Caco-2 (cell line): ENCODE results near the gene NAA15. TPM values are rescaled to one million over a fixed set of nuclear protein-coding genes. Genes with fewer than 3 reads are reported as not detected.
"Not testable (repeated sequence)": the region's sequence is repeated elsewhere in the genome, so short reads cannot be mapped to it uniquely, and the experiment has no call there.

ENCODE experiments used
- BruUV-seq: library from RNA; stranded (reverse); fragments of 400-500 nt; replicated peaks from 2 replicates; lab custom pipeline; 2021; lab: Mats Ljungman, UMichigan
- CTCF ChIA-PET: fragments of 300-600 bp; sonication (Branson Sonifier 250); formaldehyde crosslinking; loops from one replicate; lab custom pipeline; 2022; ENCODE audit warnings: antibody characterized with exemption; lab: Charles Lee
- POLR2A ChIA-PET: fragments of 300-600 bp; sonication (Branson Sonifier 250); formaldehyde crosslinking; loops from one replicate; lab custom pipeline; 2022; ENCODE audit warnings: antibody characterized with exemption; lab: Charles Lee
- DNase-seq, 2 experiments: peaks; one replicate each; pipeline versions ENCODE4 v3.0.0 to v3.0.0-alpha.2; 2020 to 2022
- H3K27me3 ChIP-seq: replicated peaks from 2 replicates; pipeline ENCODE4 v1.6.0; 2011; ENCODE audit warnings: low read length; ENCODE audit not compliant: control insufficient read depth, insufficient read depth
- H3K36me3 ChIP-seq: 2 replicates; pipeline ENCODE4 v1.5.1; 2011; ENCODE audit warnings: low read length; ENCODE audit not compliant: control insufficient read depth, insufficient read depth
- H3K4me1 ChIP-seq: fragments of 250-450 bp; sonication (Bioruptor Pico); 2 replicates; pipeline ENCODE4 v1.5.1; 2020; ENCODE audit warnings: mild to moderate bottlenecking
- H3K4me3 ChIP-seq: 2 replicates; pipeline ENCODE4 v1.5.1; 2011; ENCODE audit warnings: low read depth, mild to moderate bottlenecking, control low read depth, low read length
- H3K9me3 ChIP-seq: fragments of 250-450 bp; sonication (Bioruptor Pico); 2 replicates; pipeline ENCODE4 v1.5.1; 2020; ENCODE audit warnings: mild to moderate bottlenecking, moderate library complexity
- H3K27ac Mint-ChIP-seq: one replicate; pipeline ENCODE4 v1.8.0; 2022; ENCODE audit warnings: mixed read lengths; ENCODE audit not compliant: unreplicated experiment
- H3K27me3 Mint-ChIP-seq: one replicate; pipeline ENCODE4 v1.8.0; 2022; ENCODE audit warnings: mixed read lengths; ENCODE audit not compliant: insufficient read depth, unreplicated experiment
- H3K36me3 Mint-ChIP-seq: one replicate; pipeline ENCODE4 v1.8.0; 2022; ENCODE audit warnings: mild to moderate bottlenecking, mixed read lengths; ENCODE audit not compliant: insufficient read depth, unreplicated experiment
- H3K4me1 Mint-ChIP-seq: one replicate; pipeline ENCODE4 v1.8.0; 2022; ENCODE audit warnings: low read depth, mixed read lengths; ENCODE audit not compliant: unreplicated experiment
- H3K4me3 Mint-ChIP-seq: one replicate; pipeline ENCODE4 v1.8.0; 2022; ENCODE audit warnings: mild to moderate bottlenecking, moderate library complexity, mixed read lengths; ENCODE audit not compliant: unreplicated experiment
- H3K9me3 Mint-ChIP-seq: one replicate; pipeline ENCODE4 v1.8.0; 2022; ENCODE audit warnings: mixed read lengths; ENCODE audit not compliant: unreplicated experiment
- intact Hi-C: fragments of 100-400 bp; cut with micrococcal nuclease; formaldehyde crosslinking; loops from one replicate; pipeline ENCODE4 v1.10.0; 2022; ENCODE audit not compliant: unreplicated experiment
- total RNA-seq: library from RNA; stranded (reverse); gene quantifications from 2 replicates; pipeline ENCODE4 v1.2.3, GENCODE V29; 2022
- TF ChIP-seq, protein P1 (sequence below), 2 experiments: fragments of 200-600 bp in 1 of 2; IDR thresholded peaks; 1 replicate in 1 of 2; 2 replicates in 1 of 2; pipeline versions ENCODE4 v1.5.1 to v1.8.0; 2011 to 2022; ENCODE audit warnings: antibody characterized with exemption in 1 of 2, control low read depth in 1 of 2, inconsistent platforms in 1 of 2, low read depth in 1 of 2, low read length in 1 of 2, mild to moderate bottlenecking in 1 of 2, moderate library complexity in 1 of 2; ENCODE audit not compliant: insufficient read depth in 1 of 2, severe bottlenecking in 1 of 2, unreplicated experiment in 1 of 2

The NAA15 gene
- total RNA-seq, 1 experiment from 2014 or later: 63.1 TPM

DNA sequence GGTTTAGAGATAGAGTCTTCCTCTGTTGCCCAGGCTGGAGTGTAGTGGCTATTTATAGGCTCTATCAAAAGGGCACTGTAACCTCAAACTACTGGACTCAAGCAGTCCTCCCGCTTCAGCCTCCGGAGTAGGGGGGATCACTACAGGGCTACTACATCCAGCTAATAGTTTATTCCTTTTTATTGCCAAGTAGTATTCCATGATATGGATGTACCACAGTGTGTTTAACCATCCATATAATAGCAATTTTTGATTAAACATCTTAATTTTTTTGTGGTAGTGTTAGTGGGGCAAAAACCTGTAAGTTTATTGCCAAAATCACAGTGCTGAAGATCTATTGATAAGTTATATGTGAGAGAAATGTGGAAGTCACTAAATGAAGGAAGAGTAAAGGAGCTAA lies 3.6 kb downstream of the NAA15 start:
- POLR2A ChIA-PET: no interaction called here
- H3K36me3 Mint-ChIP-seq: peaks cover 41% of the 10 kb centered on the region
- no TSS peak for BruUV-seq

DNA sequence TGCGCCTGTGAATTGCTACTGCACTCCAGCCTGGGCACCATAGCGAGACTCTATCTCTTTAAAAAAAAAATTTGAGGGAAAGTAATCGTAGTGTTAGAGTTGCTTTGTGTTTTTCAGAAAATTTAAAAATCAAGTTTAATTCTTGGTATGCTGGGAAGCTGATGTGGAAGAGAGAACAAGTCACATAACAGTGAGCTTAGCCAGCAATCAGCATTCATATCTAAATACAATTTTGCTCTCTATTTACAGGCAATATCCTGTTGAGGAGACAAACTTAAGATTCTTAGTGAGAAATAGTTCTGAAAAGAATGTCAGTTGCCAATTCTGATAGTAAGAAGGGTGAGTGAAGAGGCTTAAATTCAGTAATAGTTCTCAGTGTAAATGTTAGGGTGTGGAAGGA lies 10.6 kb downstream of the NAA15 start:
- no peaks in the 10 kb centered on the region for H3K36me3 ChIP-seq
- peaks cover 7% of the 10 kb centered on the region for H3K9me3 Mint-ChIP-seq
- H3K27ac Mint-ChIP-seq: no peak overlapping the region
- peaks cover 11% of the 10 kb centered on the region for H3K4me1 Mint-ChIP-seq
- CTCF ChIA-PET: no interaction called here
- POLR2A ChIA-PET: no interaction called here
- no peaks in the 10 kb centered on the region for H3K27me3 Mint-ChIP-seq
- H3K9me3 ChIP-seq: no peaks in the 10 kb centered on the region
- intact Hi-C loops: no loop called here
- peaks cover 5% of the 10 kb centered on the region; the same call in 1 of the 2 replicates for H3K4me1 ChIP-seq
- TF ChIP-seq, protein P1, sequence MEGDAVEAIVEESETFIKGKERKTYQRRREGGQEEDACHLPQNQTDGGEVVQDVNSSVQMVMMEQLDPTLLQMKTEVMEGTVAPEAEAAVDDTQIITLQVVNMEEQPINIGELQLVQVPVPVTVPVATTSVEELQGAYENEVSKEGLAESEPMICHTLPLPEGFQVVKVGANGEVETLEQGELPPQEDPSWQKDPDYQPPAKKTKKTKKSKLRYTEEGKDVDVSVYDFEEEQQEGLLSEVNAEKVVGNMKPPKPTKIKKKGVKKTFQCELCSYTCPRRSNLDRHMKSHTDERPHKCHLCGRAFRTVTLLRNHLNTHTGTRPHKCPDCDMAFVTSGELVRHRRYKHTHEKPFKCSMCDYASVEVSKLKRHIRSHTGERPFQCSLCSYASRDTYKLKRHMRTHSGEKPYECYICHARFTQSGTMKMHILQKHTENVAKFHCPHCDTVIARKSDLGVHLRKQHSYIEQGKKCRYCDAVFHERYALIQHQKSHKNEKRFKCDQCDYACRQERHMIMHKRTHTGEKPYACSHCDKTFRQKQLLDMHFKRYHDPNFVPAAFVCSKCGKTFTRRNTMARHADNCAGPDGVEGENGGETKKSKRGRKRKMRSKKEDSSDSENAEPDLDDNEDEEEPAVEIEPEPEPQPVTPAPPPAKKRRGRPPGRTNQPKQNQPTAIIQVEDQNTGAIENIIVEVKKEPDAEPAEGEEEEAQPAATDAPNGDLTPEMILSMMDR (IDR thresholded peaks at IDR 0.05; ENCODE audit: insufficient read depth in 1 of 2, low read depth in 1 of 2, low read length in 1 of 2, severe bottlenecking in 1 of 2, unreplicated experiment in 1 of 2): no peak
- H3K4me3 ChIP-seq: no peak overlapping the region
- no TSS peak for BruUV-seq
- no peak overlapping the region for H3K4me3 Mint-ChIP-seq
- DNase-seq: no peak
- H3K27me3 ChIP-seq: no peaks in the 10 kb centered on the region
- H3K36me3 Mint-ChIP-seq: peaks cover 18% of the 10 kb centered on the region

More for the DNA sequence above, 3.6 kb downstream of the NAA15 start:
- H3K4me1 Mint-ChIP-seq: no peaks in the 10 kb centered on the region
- CTCF ChIA-PET: no interaction called here
- no peaks in the 10 kb centered on the region for H3K27me3 Mint-ChIP-seq
- H3K9me3 ChIP-seq: no peaks in the 10 kb centered on the region
- peaks cover 7% of the 10 kb centered on the region for H3K4me1 ChIP-seq
- no peak for DNase-seq
- no peak overlapping the region for H3K4me3 ChIP-seq
- H3K36me3 ChIP-seq: no peaks in the 10 kb centered on the region
- intact Hi-C loops: loop anchor here (5.0 kb wide), 1 partner anchor 147 kb away; the partner anchor contains the start of gene RAB33B
- TF ChIP-seq, protein P1 (IDR thresholded peaks at IDR 0.05; ENCODE audit: insufficient read depth in 1 of 2, low read depth in 1 of 2, low read length in 1 of 2, severe bottlenecking in 1 of 2, unreplicated experiment in 1 of 2): no peak
- H3K4me3 Mint-ChIP-seq: no peak overlapping the region
- peak overlapping the region; percentile 54 for H3K27ac Mint-ChIP-seq
- H3K9me3 Mint-ChIP-seq: no peaks in the 10 kb centered on the region
- no peaks in the 10 kb centered on the region for H3K27me3 ChIP-seq

DNA sequence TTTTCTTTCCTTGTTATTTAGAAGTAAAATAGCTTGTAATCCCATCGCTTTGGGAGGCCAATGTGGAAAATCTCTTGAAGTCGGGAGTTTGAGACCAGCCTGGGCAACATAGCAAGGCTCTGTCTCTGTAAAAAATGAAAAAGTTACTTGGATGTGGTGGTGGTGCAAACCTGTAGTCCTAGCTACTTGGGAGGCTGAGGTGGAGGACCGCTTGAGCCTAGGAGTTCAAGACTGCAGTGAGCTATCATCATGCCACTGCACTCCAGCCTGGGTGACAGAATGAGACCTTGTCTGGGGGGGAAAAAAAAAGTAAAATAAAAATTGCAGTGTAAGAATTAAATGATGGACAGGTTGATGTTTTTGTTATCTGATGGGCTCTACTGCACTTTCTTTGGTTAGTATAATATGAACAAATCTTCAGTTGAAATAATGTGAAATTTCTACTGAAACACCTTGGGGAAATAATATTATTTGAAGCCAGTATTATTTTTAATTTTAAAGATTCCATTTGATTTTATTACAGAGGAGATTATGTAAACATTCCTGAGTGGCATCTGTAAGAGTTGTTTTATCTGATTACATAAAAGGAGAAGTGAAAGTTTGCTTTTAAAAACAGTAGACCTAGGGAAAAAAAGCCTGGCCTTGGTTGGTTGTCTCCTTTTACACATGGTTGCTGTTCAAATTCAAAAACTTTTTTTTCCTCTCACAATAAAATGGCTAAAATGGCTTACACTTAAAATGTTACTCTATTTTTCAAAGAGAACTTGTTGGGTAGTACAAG lies 11.4 kb downstream of the NAA15 start:
- Mint-ChIP-seq H3K4me3 (no peak overlapping the region), H3K27ac (no peak overlapping the region), H3K27me3 (no peaks in the 10 kb centered on the region), H3K9me3 (peaks cover 11% of the 10 kb centered on the region), H3K36me3 (peaks cover 10% of the 10 kb centered on the region), H3K4me1 (peaks cover 14% of the 10 kb centered on the region)
- intact Hi-C loops: no loop called here
- peaks cover 5% of the 10 kb centered on the region; the same call in 1 of the 2 replicates for H3K4me1 ChIP-seq
- no peaks in the 10 kb centered on the region for H3K9me3 ChIP-seq
- no peak overlapping the region for H3K4me3 ChIP-seq
- CTCF ChIA-PET: no interaction called here
- no TSS peak for BruUV-seq
- POLR2A ChIA-PET: no interaction called here
- TF ChIP-seq, protein P1 (IDR thresholded peaks at IDR 0.05; ENCODE audit: insufficient read depth in 1 of 2, low read depth in 1 of 2, low read length in 1 of 2, severe bottlenecking in 1 of 2, unreplicated experiment in 1 of 2): no peak
- H3K36me3 ChIP-seq: no peaks in the 10 kb centered on the region
- no peak for DNase-seq
- no peaks in the 10 kb centered on the region for H3K27me3 ChIP-seq

DNA sequence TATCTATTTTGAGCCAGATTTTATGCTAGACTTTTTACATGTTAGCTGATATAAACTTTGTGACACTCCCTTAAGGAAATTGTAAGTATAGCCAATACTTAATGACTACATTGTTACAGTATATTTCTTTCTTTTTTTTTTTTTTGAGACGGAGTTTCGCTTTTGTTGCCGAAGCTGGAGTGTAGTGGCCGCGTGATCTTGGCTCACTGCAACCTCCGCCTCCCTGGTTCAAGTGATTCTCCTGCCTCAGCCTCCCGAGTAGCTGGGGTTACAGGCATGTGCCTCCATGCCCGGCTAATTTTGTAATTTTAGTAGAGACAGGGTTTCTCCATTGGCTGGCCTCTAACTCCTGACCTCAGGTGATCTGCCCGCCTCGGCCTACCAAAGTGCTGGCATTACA lies 12.1 kb downstream of the NAA15 start:
- POLR2A ChIA-PET, H3K27me3 ChIP-seq, BruUV-seq, H3K4me3 Mint-ChIP-seq, H3K27me3 Mint-ChIP-seq, DNase-seq, CTCF ChIA-PET, H3K4me3 ChIP-seq, H3K36me3 Mint-ChIP-seq, H3K27ac Mint-ChIP-seq, intact Hi-C loops, H3K4me1 ChIP-seq, H3K9me3 ChIP-seq, H3K36me3 ChIP-seq: not testable (repeated sequence)
- Mint-ChIP-seq H3K4me1 (peaks cover 14% of the 10 kb centered on the region), H3K9me3 (peaks cover 11% of the 10 kb centered on the region)
